Measurements from ENCODE around the gene NTNG1. TPM values are rescaled to one million over a fixed set of nuclear protein-coding genes. Genes with fewer than 3 reads are reported as not detected.

The NTNG1 gene
- total and polyA plus RNA-seq, 2 of the 8 experiments (the other 6 are each of a cell fraction or from before 2014, with no cell fraction given), result 1.2 to 4.1 TPM

GRCh38 chr1:107389410-107390396, 248.9 kb downstream of the NTNG1 start:
- DNase-seq (ENCODE audit: low read depth in 1 of 2, low spot score in 2 of 2) (no peak), FAIRE-seq (no peak)
- 85% methylated on average over 15 of the region's 15 CpGs; no CpG with 5 or more reads in 1 of the 2 experiments for WGBS, 2 experiments (ENCODE audit: extremely low coverage in 1 of 2, insufficient coverage in 1 of 2, insufficient read length in 1 of 2, insufficient replicate concordance in 2 of 2, low coverage in 1 of 2, low lambda C conversion rate in 2 of 2, missing lambda C conversion rate in 1 of 2)
- no peaks in the 10 kb centered on the region for H3K9me3 ChIP-seq (ENCODE audit: insufficient read depth in 2 of 2, low read depth in 1 of 2, low read length in 1 of 2)
- H2BK20ac ChIP-seq (ENCODE audit: low read length), result no peak overlapping the region
- no peak overlapping the region for H3K14ac ChIP-seq (ENCODE audit: insufficient read length)
- H3K79me2 ChIP-seq (ENCODE audit: control insufficient read depth in 1 of 2, insufficient read depth in 2 of 2, low read length in 2 of 2), result no peaks in the 10 kb centered on the region
- peak overlapping the region; percentile 74; the same call in 1 of the 2 replicates for H2AFZ ChIP-seq (ENCODE audit: low read length)
- no peaks in the 10 kb centered on the region for H3K23me2 ChIP-seq (ENCODE audit: low read depth, low read length)
- no peak overlapping the region for H2BK5ac ChIP-seq (ENCODE audit: low read depth, low read length)
- POLR2A ChIA-PET (ENCODE audit: partially characterized antibody), result no interaction called here
- no peak overlapping the region for H4K91ac ChIP-seq (replicated peaks; ENCODE audit: insufficient read length, low read length)
- H3K27ac ChIP-seq (ENCODE audit: low read depth, low read length), result no peak overlapping the region
- no peak overlapping the region for H4K5ac ChIP-seq (ENCODE audit: insufficient read length, low read depth, low read length)
- H3K4me3 ChIP-seq (ENCODE audit: extremely low read depth in 1 of 4, insufficient read depth in 2 of 4, low read depth in 3 of 4, low read length in 4 of 4), result no peak overlapping the region
- no peak overlapping the region for H3K18ac ChIP-seq (ENCODE audit: extremely low read depth, low read length)
- H2AK5ac ChIP-seq (ENCODE audit: low read depth, low read length), result no peak overlapping the region
- no peak overlapping the region for H2BK120ac ChIP-seq (replicated peaks; ENCODE audit: low read depth, low read length)
- H2BK12ac ChIP-seq (ENCODE audit: low read depth, low read length), result no peak overlapping the region
- peaks cover 0 to 4% (median under 1%) of the 10 kb centered on the region in 4 experiments; a peak in 2 of 7 replicates for H3K4me1 ChIP-seq (replicated peaks in 1 of 4; ENCODE audit: control insufficient read depth in 3 of 4, insufficient read depth in 4 of 4, low read length in 3 of 4)
- H3K79me1 ChIP-seq (ENCODE audit: low read depth, low read length), result no peaks in the 10 kb centered on the region
- no peaks in the 10 kb centered on the region for H3K36me3 ChIP-seq (ENCODE audit: control insufficient read depth in 2 of 4, insufficient read depth in 4 of 4, low read length in 3 of 4)
- H3K9ac ChIP-seq (replicated peaks in 1 of 4; ENCODE audit: extremely low read depth in 1 of 4, low read depth in 3 of 4, low read length in 3 of 4), result no peak overlapping the region
- H3K4me2 ChIP-seq (ENCODE audit: insufficient read depth in 1 of 2, low read depth in 2 of 2, low read length in 2 of 2), result no peak overlapping the region
- H3K56ac ChIP-seq (replicated peaks; ENCODE audit: insufficient read length, low read depth, low read length), result no peak overlapping the region
- H2BK15ac ChIP-seq (ENCODE audit: low read length), result no peak overlapping the region
- H4K8ac ChIP-seq (ENCODE audit: extremely low read depth, insufficient read depth, low read length), result no peak overlapping the region
- CTCF ChIA-PET (ENCODE audit: partially characterized antibody), result interaction anchor here (0.5 to 2.2 kb wide), 7 partner anchors 12 to 1270 kb away, joined by 3 to 7 read pairs (median 4); no protein-coding TSS in a partner anchor
- H3K4ac ChIP-seq (replicated peaks; ENCODE audit: insufficient read length, low read depth, low read length), result no peak overlapping the region
- H3K27me3 ChIP-seq (replicated peaks in 1 of 4; ENCODE audit: control insufficient read depth in 3 of 4, extremely low read depth in 1 of 4, insufficient read depth in 3 of 4, low read length in 3 of 4), result no peaks in the 10 kb centered on the region
- H3K23ac ChIP-seq (ENCODE audit: insufficient read length), result no peak overlapping the region
- no peaks in the 10 kb centered on the region for H4K20me1 ChIP-seq (replicated peaks in 1 of 2; ENCODE audit: control insufficient read depth in 1 of 2, insufficient read depth in 2 of 2, low read length in 2 of 2)
- no peak for TF ChIP-seq CHD1 (IDR thresholded peaks at IDR 0.05; ENCODE audit: low read depth, low read length)
- TF ChIP-seq SP4 (IDR thresholded peaks at IDR 0.05; ENCODE audit: low read length), result no peak
- TF ChIP-seq ZNF274 (IDR thresholded peaks at IDR 0.05; ENCODE audit: borderline replicate concordance, extremely low read depth, low read length), result no peak
- no peak for TF ChIP-seq GABPA (IDR thresholded peaks at IDR 0.05; ENCODE audit: borderline replicate concordance, insufficient read depth, low read length)
- TF ChIP-seq CREB1 (IDR thresholded peaks at IDR 0.05), result no peak
- TF ChIP-seq, protein P1, sequence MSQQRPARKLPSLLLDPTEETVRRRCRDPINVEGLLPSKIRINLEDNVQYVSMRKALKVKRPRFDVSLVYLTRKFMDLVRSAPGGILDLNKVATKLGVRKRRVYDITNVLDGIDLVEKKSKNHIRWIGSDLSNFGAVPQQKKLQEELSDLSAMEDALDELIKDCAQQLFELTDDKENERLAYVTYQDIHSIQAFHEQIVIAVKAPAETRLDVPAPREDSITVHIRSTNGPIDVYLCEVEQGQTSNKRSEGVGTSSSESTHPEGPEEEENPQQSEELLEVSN (IDR thresholded peaks at IDR 0.05), result no peak
- TF ChIP-seq ATF3 (IDR thresholded peaks at IDR 0.05; ENCODE audit: insufficient read depth, low read depth, low read length), result no peak
- TF ChIP-seq EGR1 (IDR thresholded peaks at IDR 0.05; ENCODE audit: borderline replicate concordance, low read depth, low read length), result no peak
- no peak for TF ChIP-seq CBX5 (IDR thresholded peaks at IDR 0.05; ENCODE audit: low read depth, low read length)
- no peak for TF ChIP-seq TEAD4 (IDR thresholded peaks at IDR 0.05; ENCODE audit: low read depth, low read length)
- no peak for TF ChIP-seq RXRA (IDR thresholded peaks at IDR 0.05; ENCODE audit: insufficient read depth, low read depth, low read length)
